ENCODE results near the gene HELZ2.

GRCh38 chr20:63527184-63527583, 46.9 kb downstream of the HELZ2 start:
- TF ChIP-seq CTCF (conservative IDR thresholded peaks at IDR 0.05) (no peak), ZFX (IDR thresholded peaks at IDR 0.05) (no peak)
